Activated CD8-positive, alpha-beta memory T cell treated with anti-CD3 and anti-CD28 coated beads, Interleukin-2, amount 10 ng/mL, durations not matched to agents 7 days and 5 days (primary cell): ENCODE data around the gene FUNDC2. TPM values are rescaled to one million over a fixed set of nuclear protein-coding genes. Genes with fewer than 3 reads are reported as not detected.

Source experiments
- ATAC-seq: fragments of 150-1000 bp; cut with Tn5 transposase; one replicate; pipeline ENCODE4 v1.10.0; 2021; ENCODE audit warnings: moderate library complexity
- CTCF ChIA-PET: fragments of 350-600 bp; sonication (Branson Sonifier 250); formaldehyde crosslinking; loops from one replicate; lab custom pipeline; 2021; ENCODE audit warnings: antibody characterized with exemption; lab: Charles Lee
- DNase-seq: peaks from one replicate; pipeline ENCODE4 v3.0.0-alpha.2; 2020
- H3K27ac Mint-ChIP-seq: one replicate; pipeline ENCODE4 v1.8.0; 2021; ENCODE audit warnings: mild to moderate bottlenecking, mixed read lengths
- H3K27me3 Mint-ChIP-seq: one replicate; pipeline ENCODE4 v1.8.0; 2021; ENCODE audit warnings: mixed read lengths
- H3K36me3 Mint-ChIP-seq: one replicate; pipeline ENCODE4 v1.8.0; 2021; ENCODE audit warnings: mild to moderate bottlenecking, mixed read lengths
- H3K4me1 Mint-ChIP-seq: one replicate; pipeline ENCODE4 v1.8.0; 2021; ENCODE audit warnings: mixed read lengths
- H3K4me3 Mint-ChIP-seq: one replicate; pipeline ENCODE4 v1.8.0; 2021; ENCODE audit warnings: mild to moderate bottlenecking, moderate library complexity, mixed read lengths
- H3K9me3 Mint-ChIP-seq: one replicate; pipeline ENCODE4 v1.8.0; 2022; ENCODE audit warnings: low read depth, mixed read lengths
- total RNA-seq, 2 experiments: library from RNA; stranded (reverse); gene quantifications; one replicate each; pipeline ENCODE4 v1.2.3, GENCODE V29; 2021

FUNDC2 gene
- total RNA-seq, 2 experiments from 2014 or later: 44.3 to 52.6 TPM

- CTCF ChIA-PET: interaction anchor here (1.0 kb wide), 1 partner anchor 8 kb away, joined by 3 read pairs; no protein-coding TSS in a partner anchor
- peaks cover 7% of the 10 kb centered on the region for H3K36me3 Mint-ChIP-seq
- no peak overlapping the region for H3K27ac Mint-ChIP-seq
- no peaks in the 10 kb centered on the region for H3K27me3 Mint-ChIP-seq
- H3K9me3 Mint-ChIP-seq: no peaks in the 10 kb centered on the region
- no peak for ATAC-seq
- peaks cover 35% of the 10 kb centered on the region for H3K4me1 Mint-ChIP-seq
- H3K4me3 Mint-ChIP-seq: no peak overlapping the region
- no peak for DNase-seq
These were observed 38.5 kb downstream of the FUNDC2 start for GRCh38 chrX:155065035-155065734.

GRCh38 chrX:155068165-155068564 is 41.5 kb downstream of the FUNDC2 start:
- peak overlapping the region; percentile 26 for H3K4me3 Mint-ChIP-seq
- H3K4me1 Mint-ChIP-seq: peaks cover 46% of the 10 kb centered on the region
- CTCF ChIA-PET: interaction anchor here (1.6 to 2.7 kb wide), 2 partner anchors 11 to 19 kb away, joined by 4 to 6 read pairs; no protein-coding TSS in a partner anchor
- ATAC-seq: no peak
- peaks cover 11% of the 10 kb centered on the region for H3K36me3 Mint-ChIP-seq
- no peaks in the 10 kb centered on the region for H3K27me3 Mint-ChIP-seq
- DNase-seq: no peak
- H3K27ac Mint-ChIP-seq: no peak overlapping the region
- H3K9me3 Mint-ChIP-seq: no peaks in the 10 kb centered on the region

- CTCF ChIA-PET: interaction anchor here (1.3 kb wide), 1 partner anchor 12 kb away, joined by 3 read pairs; no protein-coding TSS in a partner anchor
- peaks cover 21% of the 10 kb centered on the region for H3K36me3 Mint-ChIP-seq
- H3K4me3 Mint-ChIP-seq: peak overlapping the region; percentile 76
- H3K27me3 Mint-ChIP-seq: no peaks in the 10 kb centered on the region
- H3K9me3 Mint-ChIP-seq: no peaks in the 10 kb centered on the region
- no peak for ATAC-seq
- H3K27ac Mint-ChIP-seq: peak overlapping the region; percentile 73
- no peak for DNase-seq
- peaks cover 59% of the 10 kb centered on the region for H3K4me1 Mint-ChIP-seq
These were observed 42.8 kb downstream of the FUNDC2 start for GRCh38 chrX:155069414-155069813.

GRCh38 chrX:155070038-155070437 is 43.4 kb downstream of the FUNDC2 start:
- Mint-ChIP-seq H3K27me3 (no peaks in the 10 kb centered on the region), H3K4me3 (peak overlapping the region; percentile 76), H3K4me1 (peaks cover 60% of the 10 kb centered on the region), H3K9me3 (no peaks in the 10 kb centered on the region), H3K27ac (peak overlapping the region; percentile 73), H3K36me3 (peaks cover 22% of the 10 kb centered on the region)
- DNase-seq: no peak
- CTCF ChIA-PET: interaction anchor here (0.7 to 1.3 kb wide), 2 partner anchors 13 kb away, joined by 3 to 4 read pairs; no protein-coding TSS in a partner anchor
- no peak for ATAC-seq

- DNase-seq: no peak
- H3K9me3 Mint-ChIP-seq: no peaks in the 10 kb centered on the region
- ATAC-seq: peak; percentile 14
- peak overlapping the region; percentile 73 for H3K27ac Mint-ChIP-seq
- H3K4me1 Mint-ChIP-seq: peaks cover 64% of the 10 kb centered on the region
- peak overlapping the region; percentile 76 for H3K4me3 Mint-ChIP-seq
- H3K36me3 Mint-ChIP-seq: peaks cover 28% of the 10 kb centered on the region
- CTCF ChIA-PET: interaction anchor here (0.7 kb wide), 1 partner anchor 14 kb away, joined by 4 read pairs; no protein-coding TSS in a partner anchor
- no peaks in the 10 kb centered on the region for H3K27me3 Mint-ChIP-seq
These were observed 44.0 kb downstream of the FUNDC2 start for GRCh38 chrX:155070663-155070974.

GRCh38 chrX:155070975-155071693 is 44.5 kb downstream of the FUNDC2 start, which contains the start of the genes BRCC3, CMC4 and MTCP1:
TSS of gene BRCC3 (plus strand) at chrX:155071508. CDS start at chrX:155071528, 20 bp downstream.
TSS of gene CMC4 (minus strand) at chrX:155071136. CDS start at chrX:155064023, 7,113 bp downstream.
TSS of gene MTCP1 (minus strand) at chrX:155071136. CDS start at chrX:155066010, 5,126 bp downstream.
- ATAC-seq: peak; percentile 91
- Mint-ChIP-seq H3K27me3 (no peaks in the 10 kb centered on the region), H3K36me3 (peaks cover 29% of the 10 kb centered on the region), H3K4me3 (peak within 1 kb of the TSS; percentile 93), H3K9me3 (no peaks in the 10 kb centered on the region), H3K27ac (peak within 1 kb of the TSS; percentile 93), H3K4me1 (peaks cover 63% of the 10 kb centered on the region)
- DNase-seq: peak; percentile 87
- CTCF ChIA-PET: interaction anchor here (0.7 to 1.5 kb wide), 2 partner anchors 14 kb away, joined by 4 read pairs; no protein-coding TSS in a partner anchor

GRCh38 chrX:155071694-155072280 is 45.1 kb downstream of the FUNDC2 start:
- H3K27ac Mint-ChIP-seq: peak overlapping the region; percentile 93
- CTCF ChIA-PET: interaction anchor here (1.3 to 1.5 kb wide), 2 partner anchors 9 to 15 kb away, joined by 3 to 4 read pairs; no protein-coding TSS in a partner anchor
- no peaks in the 10 kb centered on the region for H3K27me3 Mint-ChIP-seq
- no peak for ATAC-seq
- H3K4me1 Mint-ChIP-seq: peaks cover 58% of the 10 kb centered on the region
- no peaks in the 10 kb centered on the region for H3K9me3 Mint-ChIP-seq
- DNase-seq: no peak
- peak overlapping the region; percentile 93 for H3K4me3 Mint-ChIP-seq
- peaks cover 33% of the 10 kb centered on the region for H3K36me3 Mint-ChIP-seq

GRCh38 chrX:155086202-155086840 is 59.7 kb downstream of the FUNDC2 start:
- H3K36me3 Mint-ChIP-seq: peaks cover 39% of the 10 kb centered on the region
- no peaks in the 10 kb centered on the region for H3K9me3 Mint-ChIP-seq
- H3K27ac Mint-ChIP-seq: no peak overlapping the region
- ATAC-seq: peak; percentile 45
- no peaks in the 10 kb centered on the region for H3K27me3 Mint-ChIP-seq
- DNase-seq: peak; percentile 49
- no peak overlapping the region for H3K4me3 Mint-ChIP-seq
- CTCF ChIA-PET: interaction anchor here (0.6 to 2.2 kb wide), 8 partner anchors 11 to 169 kb away, joined by 3 to 7 read pairs (median 3); no protein-coding TSS in a partner anchor
- H3K4me1 Mint-ChIP-seq: no peaks in the 10 kb centered on the region

GRCh38 chrX:155086961-155087735 is 60.5 kb downstream of the FUNDC2 start:
- no peak for DNase-seq
- no peak overlapping the region for H3K27ac Mint-ChIP-seq
- CTCF ChIA-PET: interaction anchor here (0.6 to 2.2 kb wide), 8 partner anchors 12 to 170 kb away, joined by 3 to 7 read pairs (median 3); no protein-coding TSS in a partner anchor
- no peaks in the 10 kb centered on the region for H3K9me3 Mint-ChIP-seq
- H3K27me3 Mint-ChIP-seq: no peaks in the 10 kb centered on the region
- no peak for ATAC-seq
- H3K36me3 Mint-ChIP-seq: peaks cover 35% of the 10 kb centered on the region
- no peak overlapping the region for H3K4me3 Mint-ChIP-seq
- H3K4me1 Mint-ChIP-seq: no peaks in the 10 kb centered on the region

GRCh38 chrX:155094468-155095061 is 67.9 kb downstream of the FUNDC2 start:
- CTCF ChIA-PET: interaction anchor here (0.7 to 1.8 kb wide), 4 partner anchors 19 to 177 kb away, joined by 3 to 6 read pairs (median 6); no protein-coding TSS in a partner anchor
- H3K36me3 Mint-ChIP-seq: peaks cover 22% of the 10 kb centered on the region
- H3K9me3 Mint-ChIP-seq: no peaks in the 10 kb centered on the region
- peak; percentile 60 for ATAC-seq
- peaks cover 2% of the 10 kb centered on the region for H3K4me1 Mint-ChIP-seq
- no peaks in the 10 kb centered on the region for H3K27me3 Mint-ChIP-seq
- no peak overlapping the region for H3K27ac Mint-ChIP-seq
- no peak for DNase-seq
- no peak overlapping the region for H3K4me3 Mint-ChIP-seq

GRCh38 chrX:155105919-155106318 is 79.3 kb downstream of the FUNDC2 start:
- H3K4me3 Mint-ChIP-seq: no peak overlapping the region
- no peaks in the 10 kb centered on the region for H3K27me3 Mint-ChIP-seq
- H3K36me3 Mint-ChIP-seq: peaks cover 31% of the 10 kb centered on the region
- H3K27ac Mint-ChIP-seq: no peak overlapping the region
- DNase-seq (no peak), ATAC-seq (no peak)
- H3K9me3 Mint-ChIP-seq: no peaks in the 10 kb centered on the region
- H3K4me1 Mint-ChIP-seq: peaks cover 2% of the 10 kb centered on the region
- CTCF ChIA-PET: no interaction called here
